ENCODE results near the gene C20orf173.

Gene C20orf173

DNA sequence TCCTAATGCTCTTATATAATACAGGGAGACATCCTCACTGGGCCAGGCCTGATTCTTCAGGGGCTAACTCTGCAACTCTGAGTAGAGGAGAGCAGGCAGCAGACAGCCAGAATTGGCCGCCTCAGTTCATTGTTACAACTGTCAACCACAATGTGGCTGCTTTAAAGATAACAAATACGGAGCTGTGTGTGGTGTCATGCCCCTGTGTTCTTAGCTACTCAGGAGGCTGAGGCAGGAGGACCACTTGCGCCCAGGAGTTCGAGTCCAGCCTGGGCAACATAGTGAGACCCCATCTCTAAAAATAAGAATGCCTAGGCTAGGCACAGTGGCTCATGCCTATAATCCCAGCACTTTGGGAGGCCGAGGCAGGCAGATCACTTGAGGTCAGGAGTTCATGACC is 39.7 kb downstream of the C20orf173 start:
- H3K36me3 ChIP-seq (ENCODE audit: insufficient read depth, insufficient read length, low read length) = peaks cover 86% of the 10 kb centered on the region
- no peak overlapping the region for H3K4me3 ChIP-seq (ENCODE audit: insufficient read length, low read depth)
- TF ChIP-seq YY1 (IDR thresholded peaks at IDR 0.05; ENCODE audit: insufficient read depth, insufficient read length) (no peak), ZNF274 (IDR thresholded peaks at IDR 0.05; ENCODE audit: low read depth, low read length) (no peak), SUZ12 (IDR thresholded peaks at IDR 0.05; ENCODE audit: extremely low read depth, insufficient read depth, insufficient read length) (no peak)
- no peaks in the 10 kb centered on the region for H3K9me3 ChIP-seq (ENCODE audit: insufficient read depth, low read length)
- no peaks in the 10 kb centered on the region for H3K27me3 ChIP-seq (ENCODE audit: insufficient read depth, insufficient read length)
- H3K4me1 ChIP-seq (ENCODE audit: insufficient read depth, insufficient read length) = no peaks in the 10 kb centered on the region
- H3K9ac ChIP-seq (ENCODE audit: insufficient read length, low read depth) = no peak overlapping the region
- DNase-seq (ENCODE audit: low read depth, low spot score) = no peak

DNA sequence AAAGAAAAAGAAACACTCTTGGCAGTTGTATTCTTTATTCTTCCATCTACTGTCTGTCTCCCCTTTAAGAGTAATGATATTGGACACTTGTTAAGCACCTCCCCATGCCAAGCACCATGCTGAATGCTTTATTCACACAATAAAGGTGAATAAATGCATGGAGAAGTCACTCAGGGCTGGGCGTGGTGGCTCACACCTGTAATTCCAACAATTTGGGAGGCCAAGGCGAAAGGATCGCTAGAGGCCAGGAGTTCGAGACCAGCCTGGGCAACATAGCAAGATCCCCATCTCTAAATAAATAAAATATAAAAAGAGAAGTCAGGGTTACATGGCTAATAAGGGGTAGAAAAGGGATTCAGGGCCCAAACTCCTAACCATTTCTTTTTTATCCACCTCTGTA is 42.0 kb downstream of the C20orf173 start:
- TF ChIP-seq ZNF274 (IDR thresholded peaks at IDR 0.05; ENCODE audit: low read depth, low read length) (no peak), YY1 (IDR thresholded peaks at IDR 0.05; ENCODE audit: insufficient read depth, insufficient read length) (no peak), SUZ12 (IDR thresholded peaks at IDR 0.05; ENCODE audit: extremely low read depth, insufficient read depth, insufficient read length) (no peak)
- Histone ChIP-seq H3K27me3 (ENCODE audit: insufficient read depth, insufficient read length) (no peaks in the 10 kb centered on the region), H3K36me3 (ENCODE audit: insufficient read depth, insufficient read length, low read length) (peaks cover 81% of the 10 kb centered on the region)

DNA sequence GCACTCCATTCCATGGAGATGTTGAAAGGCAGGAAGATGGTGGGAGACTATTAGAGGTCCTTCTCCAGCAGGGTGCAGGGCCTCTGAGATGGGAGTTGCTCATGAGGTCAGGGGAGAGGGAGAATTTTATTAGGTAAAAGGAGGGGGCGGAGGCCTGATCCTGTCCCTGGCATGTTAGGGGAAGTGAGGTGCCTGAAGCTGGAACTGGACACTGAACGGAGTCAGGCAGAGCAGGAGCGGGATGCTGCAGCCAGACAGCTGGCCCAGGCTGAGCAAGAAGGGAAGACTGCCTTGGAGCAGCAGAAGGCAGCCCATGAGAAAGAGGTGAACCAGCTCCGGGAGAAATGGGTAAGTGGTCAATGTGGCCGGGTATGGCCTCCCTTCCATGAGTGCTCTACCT is 49.7 kb downstream of the C20orf173 start:
- Histone ChIP-seq H3K4me1 (ENCODE audit: insufficient read depth, insufficient read length) (no peaks in the 10 kb centered on the region), H3K36me3 (ENCODE audit: insufficient read depth, insufficient read length, low read length) (peaks cover 79% of the 10 kb centered on the region), H3K9me3 (ENCODE audit: insufficient read depth, low read length) (peaks cover 7% of the 10 kb centered on the region; the same call in 1 of the 2 replicates), H3K9ac (ENCODE audit: insufficient read length, low read depth) (no peak overlapping the region), H3K4me3 (ENCODE audit: insufficient read length, low read depth) (no peak overlapping the region), H3K27me3 (ENCODE audit: insufficient read depth, insufficient read length) (no peaks in the 10 kb centered on the region)
- DNase-seq (ENCODE audit: low read depth, low spot score) = no peak
- no peak for TF ChIP-seq ZNF274 (IDR thresholded peaks at IDR 0.05; ENCODE audit: low read depth, low read length)
- no peak for TF ChIP-seq SUZ12 (IDR thresholded peaks at IDR 0.05; ENCODE audit: extremely low read depth, insufficient read depth, insufficient read length)
- TF ChIP-seq YY1 (IDR thresholded peaks at IDR 0.05; ENCODE audit: insufficient read depth, insufficient read length) = no peak

More for the DNA sequence above, 42.0 kb downstream of the C20orf173 start:
- Histone ChIP-seq H3K4me3 (ENCODE audit: insufficient read length, low read depth) (no peak overlapping the region), H3K9me3 (ENCODE audit: insufficient read depth, low read length) (peaks cover 7% of the 10 kb centered on the region; the same call in 1 of the 2 replicates), H3K4me1 (ENCODE audit: insufficient read depth, insufficient read length) (no peaks in the 10 kb centered on the region), H3K9ac (ENCODE audit: insufficient read length, low read depth) (no peak overlapping the region)
- DNase-seq (ENCODE audit: low read depth, low spot score) = no peak

DNA sequence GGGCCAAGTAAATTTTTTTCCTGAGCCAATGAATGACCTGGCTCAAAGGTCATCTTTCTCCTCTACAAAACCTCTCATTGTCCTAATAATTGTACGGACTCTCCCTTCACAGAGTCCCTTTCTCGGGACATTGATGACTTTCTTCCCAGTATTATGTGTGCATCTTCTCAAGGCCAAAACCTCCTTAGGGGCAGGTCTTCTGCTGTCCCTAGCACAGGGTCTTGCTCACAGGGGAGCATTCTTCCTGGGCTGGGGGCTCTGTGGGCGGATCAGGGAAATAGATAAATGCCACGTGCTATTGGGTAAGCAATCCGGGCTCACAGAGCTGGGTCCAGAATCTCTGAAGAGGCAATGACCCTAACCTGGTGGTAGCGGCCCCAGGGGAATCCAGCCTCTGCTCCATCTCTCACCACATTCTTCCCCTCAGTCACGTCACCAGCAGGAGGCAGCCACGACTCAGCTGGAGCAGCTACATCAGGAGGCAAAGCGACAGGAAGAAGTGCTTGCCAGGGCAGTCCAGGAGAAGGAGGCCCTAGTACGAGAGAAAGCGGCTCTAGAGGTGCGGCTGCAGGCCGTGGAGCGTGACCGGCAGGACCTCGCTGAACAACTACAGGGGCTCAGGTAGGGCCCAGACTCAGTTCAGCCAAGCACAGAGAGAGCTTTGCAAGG is 50.5 kb downstream of the C20orf173 start:
- Histone ChIP-seq H3K27me3 (ENCODE audit: insufficient read depth, insufficient read length) (no peaks in the 10 kb centered on the region), H3K4me3 (ENCODE audit: insufficient read length, low read depth) (no peak overlapping the region), H3K4me1 (ENCODE audit: insufficient read depth, insufficient read length) (no peaks in the 10 kb centered on the region), H3K9me3 (ENCODE audit: insufficient read depth, low read length) (peaks cover 6% of the 10 kb centered on the region; the same call in 1 of the 2 replicates), H3K9ac (ENCODE audit: insufficient read length, low read depth) (no peak overlapping the region), H3K36me3 (ENCODE audit: insufficient read depth, insufficient read length, low read length) (peaks cover 79% of the 10 kb centered on the region)
- DNase-seq (ENCODE audit: low read depth, low spot score) = peak; percentile 18
- TF ChIP-seq ZNF274 (IDR thresholded peaks at IDR 0.05; ENCODE audit: low read depth, low read length) (no peak), SUZ12 (IDR thresholded peaks at IDR 0.05; ENCODE audit: extremely low read depth, insufficient read depth, insufficient read length) (no peak), YY1 (IDR thresholded peaks at IDR 0.05; ENCODE audit: insufficient read depth, insufficient read length) (no peak)

All from NT2/D1 (cell line).